GM12872 (cell line): ENCODE measurements around the gene IMMP2L.

ENCODE experiments used
- CTCF ChIP-seq: IDR thresholded peaks from 3 replicates; pipeline ENCODE4 v1.5.1; 2011; ENCODE audit warnings: low read depth, mild to moderate bottlenecking, low read length, moderate library complexity; ENCODE audit not compliant: insufficient read depth

Gene IMMP2L

GRCh38 chr7:110637252-110637651 is 925.0 kb downstream of the IMMP2L start:
- TF ChIP-seq CTCF, result no peak

- TF ChIP-seq CTCF, result no peak
Observed at GRCh38 chr7:110633313-110633712, 929.0 kb downstream of the IMMP2L start.

GRCh38 chr7:110626414-110626813 is 935.9 kb downstream of the IMMP2L start:
- no peak for TF ChIP-seq CTCF

- no peak for TF ChIP-seq CTCF
Observed at GRCh38 chr7:110625294-110625693, 937.0 kb downstream of the IMMP2L start.

- TF ChIP-seq CTCF, result no peak
Observed at GRCh38 chr7:110623436-110623835, 938.9 kb downstream of the IMMP2L start.

- TF ChIP-seq CTCF, result no peak
Observed at GRCh38 chr7:110621289-110621688, 941.0 kb downstream of the IMMP2L start.

GRCh38 chr7:110620110-110620735 is 942.1 kb downstream of the IMMP2L start:
- no peak for TF ChIP-seq CTCF
